Gastroesophageal sphincter (tissue), 3 donors: Measurements from ENCODE around the gene MICAL3.

ENCODE experiments used
- EP300 ChIP-seq: sonication (generic); formaldehyde crosslinking; IDR thresholded peaks from one replicate; pipeline ENCODE4 v1.6.1; 2017; ENCODE audit warnings: antibody characterized with exemption, mild to moderate bottlenecking
- POLR2A ChIP-seq, 2 donors: fragments of 450-650 bp; IDR thresholded peaks; one replicate each; pipeline ENCODE4 v1.6.1; 2017; ENCODE audit warnings: antibody characterized with exemption in 2 of 2, mild to moderate bottlenecking in 2 of 2, moderate library complexity in 1 of 2
- TF ChIP-seq, protein P1 (sequence below), 4 experiments: fragments of 200-600 bp in 2 of 4; fragments of 450-650 bp in 2 of 4; sonication (generic) in 1 of 4; IDR thresholded peaks; one replicate each; pipeline ENCODE4 v1.5.1; 2017 to 2019; ENCODE audit warnings: antibody characterized with exemption in 4 of 4, mild to moderate bottlenecking in 2 of 4, moderate library complexity in 2 of 4

DNA sequence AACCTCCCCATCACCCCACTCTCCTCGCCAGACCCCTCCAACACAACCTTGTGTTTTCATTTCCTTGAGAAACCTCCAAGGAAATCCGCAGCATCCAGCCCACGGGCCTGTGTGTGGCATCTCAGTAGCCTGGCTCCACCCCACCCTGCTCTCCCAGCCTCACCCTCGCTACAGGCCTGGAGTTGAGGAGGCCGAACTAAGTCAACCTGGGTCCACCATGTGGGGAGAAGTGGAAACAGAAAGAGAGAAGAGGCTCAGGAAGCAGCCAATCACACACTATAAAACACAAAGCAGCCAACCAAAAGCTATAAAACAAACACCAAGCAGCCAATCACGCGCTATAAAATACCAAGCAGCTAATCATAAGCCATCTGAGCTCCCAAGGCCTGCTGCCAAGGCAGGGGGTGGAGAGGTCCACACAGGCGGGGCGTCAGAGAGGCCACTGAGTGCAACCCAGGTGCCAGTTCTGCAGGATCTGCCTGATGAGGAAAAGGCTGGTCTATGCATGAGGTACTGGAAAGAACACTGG, 72.0 kb downstream of the MICAL3 start:
- no peak for TF ChIP-seq POLR2A (IDR thresholded peaks at IDR 0.05)
- TF ChIP-seq, protein P1, sequence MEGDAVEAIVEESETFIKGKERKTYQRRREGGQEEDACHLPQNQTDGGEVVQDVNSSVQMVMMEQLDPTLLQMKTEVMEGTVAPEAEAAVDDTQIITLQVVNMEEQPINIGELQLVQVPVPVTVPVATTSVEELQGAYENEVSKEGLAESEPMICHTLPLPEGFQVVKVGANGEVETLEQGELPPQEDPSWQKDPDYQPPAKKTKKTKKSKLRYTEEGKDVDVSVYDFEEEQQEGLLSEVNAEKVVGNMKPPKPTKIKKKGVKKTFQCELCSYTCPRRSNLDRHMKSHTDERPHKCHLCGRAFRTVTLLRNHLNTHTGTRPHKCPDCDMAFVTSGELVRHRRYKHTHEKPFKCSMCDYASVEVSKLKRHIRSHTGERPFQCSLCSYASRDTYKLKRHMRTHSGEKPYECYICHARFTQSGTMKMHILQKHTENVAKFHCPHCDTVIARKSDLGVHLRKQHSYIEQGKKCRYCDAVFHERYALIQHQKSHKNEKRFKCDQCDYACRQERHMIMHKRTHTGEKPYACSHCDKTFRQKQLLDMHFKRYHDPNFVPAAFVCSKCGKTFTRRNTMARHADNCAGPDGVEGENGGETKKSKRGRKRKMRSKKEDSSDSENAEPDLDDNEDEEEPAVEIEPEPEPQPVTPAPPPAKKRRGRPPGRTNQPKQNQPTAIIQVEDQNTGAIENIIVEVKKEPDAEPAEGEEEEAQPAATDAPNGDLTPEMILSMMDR (IDR thresholded peaks at IDR 0.05) = no peak
- TF ChIP-seq EP300 = no peak
